GM12874 (cell line): ENCODE data around the gene MMP12.

Experiments used
- TF ChIP-seq, protein P1 (sequence below): IDR thresholded peaks from 2 replicates; pipeline ENCODE4 v1.5.1; 2011; ENCODE audit warnings: low read depth, mild to moderate bottlenecking, control low read depth, low read length, moderate library complexity; ENCODE audit not compliant: insufficient read depth

Gene MMP12

GRCh38 chr11:102813484-102813883 lies 61.3 kb downstream of the MMP12 start:
- TF ChIP-seq, protein P1, sequence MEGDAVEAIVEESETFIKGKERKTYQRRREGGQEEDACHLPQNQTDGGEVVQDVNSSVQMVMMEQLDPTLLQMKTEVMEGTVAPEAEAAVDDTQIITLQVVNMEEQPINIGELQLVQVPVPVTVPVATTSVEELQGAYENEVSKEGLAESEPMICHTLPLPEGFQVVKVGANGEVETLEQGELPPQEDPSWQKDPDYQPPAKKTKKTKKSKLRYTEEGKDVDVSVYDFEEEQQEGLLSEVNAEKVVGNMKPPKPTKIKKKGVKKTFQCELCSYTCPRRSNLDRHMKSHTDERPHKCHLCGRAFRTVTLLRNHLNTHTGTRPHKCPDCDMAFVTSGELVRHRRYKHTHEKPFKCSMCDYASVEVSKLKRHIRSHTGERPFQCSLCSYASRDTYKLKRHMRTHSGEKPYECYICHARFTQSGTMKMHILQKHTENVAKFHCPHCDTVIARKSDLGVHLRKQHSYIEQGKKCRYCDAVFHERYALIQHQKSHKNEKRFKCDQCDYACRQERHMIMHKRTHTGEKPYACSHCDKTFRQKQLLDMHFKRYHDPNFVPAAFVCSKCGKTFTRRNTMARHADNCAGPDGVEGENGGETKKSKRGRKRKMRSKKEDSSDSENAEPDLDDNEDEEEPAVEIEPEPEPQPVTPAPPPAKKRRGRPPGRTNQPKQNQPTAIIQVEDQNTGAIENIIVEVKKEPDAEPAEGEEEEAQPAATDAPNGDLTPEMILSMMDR: no peak
